Stimulated activated effector memory CD8-positive, alpha-beta T cell treated with anti-CD3 and anti-CD28 coated beads, Interleukin-12 subunit alpha, Interleukin-12 subunit beta, amount 100 ng/mL, for 72 hours (primary cell): ENCODE measurements around the gene PCDHGA7.
"Not testable (repeated sequence)": the region's sequence is repeated elsewhere in the genome, so short reads cannot be mapped to it uniquely, and the experiment has no call there.

Experiments
- ATAC-seq: fragments of 150-1000 bp; cut with Tn5 transposase; 2 replicates; pipeline ENCODE4 v1.10.0; 2021
- DNase-seq, 2 donors: peaks; one replicate each; pipeline ENCODE4 v3.0.0; 2021 to 2022; ENCODE audit warnings: low spot score in 2 of 2
- H3K27ac Mint-ChIP-seq: one replicate; pipeline ENCODE4 v1.8.0; 2022; ENCODE audit warnings: mild to moderate bottlenecking, mixed read lengths
- H3K36me3 Mint-ChIP-seq: one replicate; pipeline ENCODE4 v1.8.0; 2022; ENCODE audit warnings: mild to moderate bottlenecking, mixed read lengths
- H3K4me1 Mint-ChIP-seq: one replicate; pipeline ENCODE4 v1.8.0; 2022; ENCODE audit warnings: mixed read lengths
- H3K4me3 Mint-ChIP-seq: one replicate; pipeline ENCODE4 v1.8.0; 2022; ENCODE audit warnings: mild to moderate bottlenecking, mixed read lengths
- H3K9me3 Mint-ChIP-seq: one replicate; pipeline ENCODE4 v1.8.0; 2022; ENCODE audit warnings: mixed read lengths

The PCDHGA7 gene

DNA sequence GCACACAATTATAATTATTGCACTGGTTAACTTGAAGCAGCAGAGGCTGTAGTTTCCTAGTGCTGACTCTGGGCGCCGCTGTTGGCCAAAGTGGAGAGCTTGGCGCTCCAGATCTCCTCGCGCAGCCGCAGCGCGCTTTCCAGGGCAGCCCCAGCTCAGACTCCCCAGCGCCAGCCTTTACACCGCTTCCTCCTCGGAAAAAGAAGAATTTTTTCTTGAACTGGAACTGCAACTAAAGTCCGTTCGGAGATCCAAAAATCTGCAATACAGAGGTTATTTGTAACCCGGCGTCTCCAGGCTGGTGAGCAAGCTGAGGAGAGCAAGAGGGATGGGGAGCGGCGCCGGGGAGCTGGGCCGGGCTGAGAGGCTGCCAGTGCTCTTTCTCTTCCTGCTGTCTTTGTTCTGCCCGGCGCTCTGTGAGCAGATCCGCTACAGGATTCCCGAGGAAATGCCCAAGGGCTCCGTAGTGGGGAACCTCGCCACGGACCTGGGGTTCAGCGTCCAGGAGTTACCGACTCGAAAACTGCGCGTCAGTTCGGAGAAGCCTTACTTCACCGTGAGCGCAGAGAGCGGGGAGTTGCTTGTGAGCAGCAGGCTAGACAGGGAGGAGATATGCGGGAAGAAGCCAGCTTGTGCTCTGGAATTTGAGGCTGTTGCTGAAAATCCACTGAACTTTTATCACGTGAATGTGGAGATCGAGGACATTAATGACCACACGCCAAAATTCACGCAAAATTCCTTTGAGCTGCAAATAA, 5.2 kb downstream of the PCDHGA7 start, which contains the start of gene PCDHGB4:
PCDHGB4 (plus strand) TSS at position 142 of the 755 bp plus-strand sequence; CDS start at position 329, 187 bp downstream.
- H3K27ac Mint-ChIP-seq, DNase-seq, H3K36me3 Mint-ChIP-seq, H3K4me1 Mint-ChIP-seq, H3K4me3 Mint-ChIP-seq: not testable (repeated sequence)
- peaks cover 16% of the 10 kb centered on the region for H3K9me3 Mint-ChIP-seq
- peak; percentile 53 for ATAC-seq

GRCh38 chr5:141388661-141389060, 6.1 kb downstream of the PCDHGA7 start:
- peaks cover 13% of the 10 kb centered on the region for H3K9me3 Mint-ChIP-seq
- H3K27ac Mint-ChIP-seq: no peak overlapping the region
- no peaks in the 10 kb centered on the region for H3K4me1 Mint-ChIP-seq
- no peaks in the 10 kb centered on the region for H3K36me3 Mint-ChIP-seq
- H3K4me3 Mint-ChIP-seq: no peak overlapping the region
- DNase-seq (no peak), ATAC-seq (no peak)

DNA sequence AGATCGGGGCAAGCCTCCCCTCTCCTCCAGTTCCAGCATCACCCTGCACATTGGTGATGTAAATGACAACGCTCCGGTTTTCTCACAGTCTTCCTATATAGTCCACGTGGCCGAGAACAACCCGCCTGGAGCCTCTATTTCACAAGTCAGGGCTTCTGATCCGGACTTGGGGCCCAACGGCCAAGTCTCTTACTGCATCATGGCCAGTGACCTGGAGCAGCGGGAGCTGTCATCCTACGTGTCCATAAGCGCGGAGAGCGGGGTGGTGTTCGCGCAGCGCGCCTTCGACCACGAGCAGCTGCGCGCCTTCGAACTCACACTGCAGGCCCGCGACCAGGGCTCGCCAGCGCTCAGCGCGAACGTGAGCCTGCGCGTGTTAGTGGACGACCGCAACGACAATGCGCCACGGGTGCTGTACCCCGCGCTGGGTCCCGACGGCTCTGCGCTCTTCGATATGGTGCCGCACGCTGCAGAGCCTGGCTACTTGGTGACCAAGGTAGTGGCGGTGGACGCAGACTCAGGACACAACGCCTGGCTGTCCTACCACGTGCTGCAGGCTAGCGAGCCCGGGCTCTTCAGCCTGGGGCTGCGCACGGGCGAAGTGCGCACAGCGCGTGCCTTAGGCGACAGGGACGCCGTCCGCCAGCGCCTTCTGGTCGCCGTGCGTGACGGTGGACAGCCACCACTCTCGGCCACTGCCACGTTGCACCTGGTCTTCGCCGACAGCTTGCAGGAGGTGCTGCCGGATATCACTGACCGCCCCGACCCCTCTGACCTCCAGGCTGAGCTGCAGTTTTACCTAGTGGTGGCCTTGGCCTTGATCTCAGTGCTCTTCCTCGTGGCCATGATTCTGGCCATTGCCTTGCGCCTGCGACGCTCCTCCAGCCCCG, 6.9 kb downstream of the PCDHGA7 start:
- no peaks in the 10 kb centered on the region for H3K4me1 Mint-ChIP-seq
- DNase-seq (no peak), ATAC-seq (no peak)
- H3K36me3 Mint-ChIP-seq: peaks cover 5% of the 10 kb centered on the region
- H3K9me3 Mint-ChIP-seq: peaks cover 16% of the 10 kb centered on the region
- no peak overlapping the region for H3K27ac Mint-ChIP-seq
- no peak overlapping the region for H3K4me3 Mint-ChIP-seq

DNA sequence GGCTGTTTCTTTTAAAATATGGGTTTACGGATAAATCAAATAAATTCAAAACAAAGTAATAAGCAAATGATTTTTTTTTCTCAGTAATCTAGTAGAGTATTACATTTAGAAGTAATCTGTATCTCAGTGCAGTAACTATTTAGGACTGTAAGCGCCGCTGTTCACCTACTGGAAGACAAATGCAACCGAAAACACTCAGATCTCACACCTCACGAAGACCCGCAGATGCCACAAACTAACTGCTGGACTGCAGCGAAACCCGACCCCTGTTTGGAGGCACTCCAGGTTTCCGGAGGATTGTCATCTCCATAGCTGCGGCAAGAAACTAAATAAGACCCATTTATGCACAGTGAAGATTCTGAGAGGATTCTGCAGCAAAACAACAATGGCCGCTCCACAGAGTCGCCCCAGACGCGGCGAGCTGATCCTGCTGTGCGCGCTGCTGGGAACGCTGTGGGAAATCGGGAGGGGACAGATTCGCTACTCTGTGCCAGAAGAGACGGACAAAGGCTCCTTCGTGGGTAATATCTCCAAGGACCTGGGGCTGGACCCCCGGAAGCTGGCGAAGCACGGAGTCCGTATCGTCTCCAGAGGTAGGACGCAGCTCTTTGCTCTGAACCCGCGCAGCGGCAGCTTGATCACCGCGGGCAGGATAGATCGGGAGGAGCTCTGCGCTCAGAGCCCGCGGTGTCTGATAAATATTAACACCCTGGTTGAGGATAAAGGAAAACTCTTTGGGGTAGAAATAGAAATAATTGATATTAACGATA, 10.1 kb downstream of the PCDHGA7 start, which contains the start of gene PCDHGA8:
PCDHGA8 (plus strand) TSS at position 205 of the 770 bp plus-strand sequence; CDS start at position 386, 181 bp downstream.
- H3K27ac Mint-ChIP-seq: no peak within 1 kb of the TSS
- H3K4me3 Mint-ChIP-seq: no peak within 1 kb of the TSS
- peaks cover 5% of the 10 kb centered on the region for H3K36me3 Mint-ChIP-seq
- ATAC-seq (no peak), DNase-seq (no peak)
- H3K4me1 Mint-ChIP-seq: no peaks in the 10 kb centered on the region
- peaks cover 16% of the 10 kb centered on the region for H3K9me3 Mint-ChIP-seq

DNA sequence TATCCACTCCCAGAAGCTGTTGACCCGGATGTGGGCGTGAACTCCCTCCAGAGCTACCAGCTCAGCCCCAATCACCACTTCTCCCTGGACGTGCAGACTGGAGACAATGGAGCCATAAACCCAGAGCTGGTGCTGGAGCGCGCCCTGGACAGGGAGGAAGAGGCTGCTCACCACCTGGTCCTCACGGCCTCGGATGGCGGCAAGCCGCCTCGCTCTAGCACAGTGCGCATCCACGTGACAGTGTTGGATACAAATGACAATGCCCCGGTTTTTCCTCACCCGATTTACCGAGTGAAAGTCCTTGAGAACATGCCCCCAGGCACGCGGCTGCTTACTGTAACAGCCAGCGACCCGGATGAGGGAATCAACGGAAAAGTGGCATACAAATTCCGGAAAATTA, 10.7 kb downstream of the PCDHGA7 start:
- H3K36me3 Mint-ChIP-seq: peaks cover 5% of the 10 kb centered on the region
- H3K9me3 Mint-ChIP-seq: peaks cover 16% of the 10 kb centered on the region
- ATAC-seq: no peak
- no peak for DNase-seq
- H3K4me1 Mint-ChIP-seq: no peaks in the 10 kb centered on the region
- H3K4me3 Mint-ChIP-seq: no peak overlapping the region
- no peak overlapping the region for H3K27ac Mint-ChIP-seq

DNA sequence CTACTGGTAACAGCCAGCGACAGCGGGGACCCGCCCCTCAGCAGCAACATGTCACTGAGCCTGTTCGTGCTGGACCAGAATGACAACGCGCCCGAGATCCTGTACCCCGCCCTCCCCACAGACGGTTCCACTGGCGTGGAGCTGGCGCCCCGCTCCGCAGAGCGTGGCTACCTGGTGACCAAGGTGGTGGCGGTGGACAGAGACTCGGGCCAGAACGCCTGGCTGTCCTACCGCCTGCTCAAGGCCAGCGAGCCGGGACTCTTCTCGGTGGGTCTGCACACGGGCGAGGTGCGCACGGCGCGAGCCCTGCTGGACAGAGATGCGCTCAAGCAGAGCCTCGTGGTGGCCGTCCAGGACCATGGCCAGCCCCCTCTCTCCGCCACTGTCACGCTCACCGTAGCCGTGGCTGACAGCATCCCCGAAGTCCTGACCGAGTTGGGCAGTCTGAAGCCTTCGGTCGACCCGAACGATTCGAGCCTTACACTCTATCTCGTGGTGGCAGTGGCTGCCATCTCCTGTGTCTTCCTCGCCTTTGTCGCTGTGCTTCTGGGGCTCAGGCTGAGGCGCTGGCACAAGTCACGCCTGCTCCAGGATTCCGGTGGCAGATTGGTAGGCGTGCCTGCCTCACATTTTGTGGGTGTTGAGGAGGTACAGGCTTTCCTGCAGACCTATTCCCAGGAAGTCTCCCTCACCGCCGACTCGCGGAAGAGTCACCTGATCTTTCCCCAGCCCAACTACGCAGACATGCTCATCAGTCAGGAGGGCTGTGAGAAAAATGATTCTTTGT, 12.1 kb downstream of the PCDHGA7 start:
- H3K36me3 Mint-ChIP-seq, ATAC-seq, DNase-seq, H3K27ac Mint-ChIP-seq, H3K4me3 Mint-ChIP-seq, H3K4me1 Mint-ChIP-seq: not testable (repeated sequence)
- H3K9me3 Mint-ChIP-seq: peaks cover 12% of the 10 kb centered on the region

DNA sequence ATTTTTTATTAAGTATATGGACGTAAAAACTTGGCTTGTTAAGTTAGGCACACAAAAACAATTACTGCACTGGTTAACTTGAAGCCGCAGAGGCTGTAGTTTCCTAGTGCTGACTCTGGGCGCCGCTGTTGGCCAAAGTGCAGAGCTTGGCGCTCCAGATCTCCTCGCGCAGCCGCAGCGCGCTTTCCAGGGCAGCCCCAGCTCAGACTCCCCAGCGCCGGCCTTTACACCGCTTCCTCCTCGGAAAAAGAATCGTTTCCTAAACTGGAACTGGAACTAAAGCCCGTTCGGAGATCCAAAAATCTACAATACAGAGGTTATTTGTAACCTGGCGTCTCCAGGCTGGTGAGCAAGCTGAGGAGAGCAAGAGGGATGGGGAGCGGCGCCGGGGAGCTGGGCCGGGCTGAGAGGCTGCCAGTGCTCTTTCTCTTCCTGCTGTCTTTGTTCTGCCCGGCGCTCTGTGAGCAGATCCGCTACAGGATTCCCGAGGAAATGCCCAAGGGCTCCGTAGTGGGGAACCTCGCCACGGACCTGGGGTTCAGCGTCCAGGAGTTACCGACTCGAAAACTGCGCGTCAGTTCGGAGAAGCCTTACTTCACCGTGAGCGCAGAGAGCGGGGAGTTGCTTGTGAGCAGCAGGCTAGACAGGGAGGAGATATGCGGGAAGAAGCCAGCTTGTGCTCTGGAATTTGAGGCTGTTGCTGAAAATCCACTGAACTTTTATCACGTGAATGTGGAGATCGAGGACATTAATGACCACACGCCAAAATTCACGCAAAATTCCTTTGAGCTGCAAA, 15.4 kb downstream of the PCDHGA7 start, which contains the start of gene PCDHGB5:
PCDHGB5 (plus strand) TSS at position 192 of the 796 bp plus-strand sequence; CDS start at position 373, 181 bp downstream.
- H3K4me3 Mint-ChIP-seq: peak within 1 kb of the TSS; percentile 36
- H3K27ac Mint-ChIP-seq, H3K9me3 Mint-ChIP-seq, DNase-seq, H3K4me1 Mint-ChIP-seq, H3K36me3 Mint-ChIP-seq: not testable (repeated sequence)
- peak; percentile 78 for ATAC-seq

GRCh38 chr5:141398608-141399007, 16.1 kb downstream of the PCDHGA7 start:
- Mint-ChIP-seq H3K4me3 (no peak overlapping the region), H3K27ac (no peak overlapping the region), H3K4me1 (no peaks in the 10 kb centered on the region), H3K9me3 (peaks cover 7% of the 10 kb centered on the region), H3K36me3 (peaks cover 5% of the 10 kb centered on the region)
- ATAC-seq: no peak
- no peak for DNase-seq

DNA sequence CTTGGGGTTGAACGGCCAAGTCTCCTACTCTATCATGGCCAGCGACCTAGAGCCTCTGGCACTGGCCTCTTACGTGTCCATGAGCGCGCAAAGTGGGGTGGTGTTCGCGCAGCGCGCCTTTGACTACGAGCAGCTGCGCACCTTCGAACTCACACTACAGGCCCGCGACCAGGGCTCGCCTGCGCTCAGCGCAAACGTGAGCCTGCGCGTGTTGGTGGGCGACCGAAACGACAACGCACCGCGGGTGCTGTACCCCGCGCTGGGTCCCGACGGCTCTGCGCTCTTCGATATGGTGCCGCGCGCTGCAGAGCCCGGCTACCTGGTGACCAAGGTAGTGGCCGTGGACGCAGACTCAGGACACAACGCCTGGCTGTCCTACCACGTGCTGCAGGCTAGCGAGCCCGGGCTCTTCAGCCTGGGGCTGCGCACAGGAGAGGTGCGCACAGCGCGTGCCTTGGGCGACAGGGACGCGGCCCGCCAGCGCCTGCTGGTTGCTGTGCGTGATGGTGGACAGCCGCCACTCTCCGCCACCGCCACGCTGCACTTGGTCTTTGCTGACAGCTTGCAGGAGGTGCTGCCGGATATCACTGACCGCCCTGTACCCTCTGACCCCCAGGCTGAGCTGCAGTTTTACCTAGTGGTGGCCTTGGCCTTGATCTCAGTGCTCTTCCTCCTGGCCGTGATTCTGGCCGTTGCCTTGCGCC, 17.2 kb downstream of the PCDHGA7 start:
- H3K4me1 Mint-ChIP-seq: no peaks in the 10 kb centered on the region
- H3K36me3 Mint-ChIP-seq: no peaks in the 10 kb centered on the region
- peaks cover 6% of the 10 kb centered on the region for H3K9me3 Mint-ChIP-seq
- no peak overlapping the region for H3K4me3 Mint-ChIP-seq
- no peak overlapping the region for H3K27ac Mint-ChIP-seq
- ATAC-seq (no peak), DNase-seq (no peak)

GRCh38 chr5:141402553-141403243, 20.2 kb downstream of the PCDHGA7 start, which contains the start of gene PCDHGA9:
PCDHGA9 (plus strand) TSS chr5:141402778; CDS start chr5:141402953, 175 bp downstream.
- no peak within 1 kb of the TSS for H3K27ac Mint-ChIP-seq
- H3K4me3 Mint-ChIP-seq: peak within 1 kb of the TSS; percentile 15
- peaks cover 12% of the 10 kb centered on the region for H3K9me3 Mint-ChIP-seq
- H3K4me1 Mint-ChIP-seq: no peaks in the 10 kb centered on the region
- DNase-seq (no peak), ATAC-seq (no peak)
- no peaks in the 10 kb centered on the region for H3K36me3 Mint-ChIP-seq

DNA sequence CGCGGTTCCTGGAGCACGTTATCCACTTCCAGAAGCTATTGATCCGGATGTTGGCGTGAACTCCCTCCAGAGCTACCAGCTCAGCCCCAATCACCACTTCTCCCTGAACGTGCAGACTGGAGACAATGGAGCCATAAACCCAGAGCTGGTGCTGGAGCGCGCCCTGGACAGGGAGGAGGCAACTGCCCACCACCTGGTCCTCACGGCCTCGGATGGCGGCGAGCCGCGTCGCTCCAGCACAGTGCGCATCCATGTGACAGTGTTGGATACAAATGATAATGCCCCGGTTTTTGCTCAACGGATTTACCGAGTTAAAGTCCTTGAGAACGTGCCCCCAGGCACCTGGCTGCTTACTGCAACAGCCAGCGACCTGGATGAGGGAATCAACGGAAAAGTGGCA, 20.8 kb downstream of the PCDHGA7 start:
- no peak overlapping the region for H3K27ac Mint-ChIP-seq
- H3K4me1 Mint-ChIP-seq: no peaks in the 10 kb centered on the region
- peaks cover 12% of the 10 kb centered on the region for H3K9me3 Mint-ChIP-seq
- no peaks in the 10 kb centered on the region for H3K36me3 Mint-ChIP-seq
- H3K4me3 Mint-ChIP-seq: no peak overlapping the region
- no peak for ATAC-seq
- no peak for DNase-seq

DNA sequence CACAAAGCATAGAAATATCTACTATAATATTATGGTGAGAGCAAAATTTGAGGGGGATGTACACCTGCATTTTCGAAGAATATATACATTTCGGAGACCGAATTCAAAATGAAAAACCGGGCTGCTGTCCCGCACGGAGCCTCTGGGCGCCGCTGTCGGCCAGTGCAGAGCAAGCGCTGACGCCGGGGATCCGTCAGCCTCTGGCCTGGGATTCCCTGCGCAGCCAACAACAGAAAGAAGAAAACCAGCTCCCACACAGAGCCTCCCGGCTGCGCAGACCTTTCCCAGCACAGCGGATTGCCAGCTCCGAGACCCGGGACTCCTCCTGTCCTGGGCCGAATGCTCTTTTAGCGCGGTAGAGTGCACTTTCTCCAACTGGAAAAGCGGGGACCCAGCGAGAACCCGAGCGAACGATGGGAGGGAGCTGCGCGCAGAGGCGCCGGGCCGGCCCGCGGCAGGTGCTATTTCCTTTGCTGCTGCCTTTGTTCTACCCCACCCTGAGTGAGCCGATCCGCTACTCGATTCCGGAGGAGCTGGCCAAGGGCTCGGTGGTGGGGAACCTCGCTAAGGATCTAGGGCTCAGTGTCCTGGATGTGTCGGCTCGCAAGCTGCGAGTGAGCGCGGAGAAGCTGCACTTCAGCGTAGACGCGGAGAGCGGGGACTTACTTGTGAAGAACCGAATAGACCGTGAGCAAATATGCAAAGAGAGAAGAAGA, 25.4 kb downstream of the PCDHGA7 start, which contains the start of gene PCDHGB6:
PCDHGB6 (plus strand) TSS at position 232 of the 716 bp plus-strand sequence; CDS start at position 414, 182 bp downstream.
- H3K4me1 Mint-ChIP-seq, H3K27ac Mint-ChIP-seq, H3K36me3 Mint-ChIP-seq, DNase-seq: not testable (repeated sequence)
- ATAC-seq: peak; percentile 54
- H3K4me3 Mint-ChIP-seq: peak within 1 kb of the TSS; percentile 38
- H3K9me3 Mint-ChIP-seq: peaks cover 15% of the 10 kb centered on the region
